HepG2 (cell line): ENCODE measurements around the gene SLC23A2. TPM values are rescaled to one million over a fixed set of nuclear protein-coding genes. Genes with fewer than 3 reads are reported as not detected.

ENCODE experiments used
- ARID3A ChIP-seq: IDR thresholded peaks from 2 replicates; pipeline ENCODE4 v1.6.1; 2012; ENCODE audit warnings: low read depth, low read length, improper control_type of control experiment
- EHMT2 ChIP-seq: fragments of 200-600 bp; sonication (generic); IDR thresholded peaks from 2 replicates; pipeline ENCODE4 v1.7.0; 2017; ENCODE audit warnings: antibody characterized with exemption, low read depth, low read length, borderline replicate concordance
- FIP1L1 ChIP-seq: fragments of 200-400 bp; formaldehyde crosslinking; IDR thresholded peaks from 2 replicates; pipeline ENCODE4 v1.6.1; 2018; ENCODE audit warnings: low read depth, mild to moderate bottlenecking, low read length, moderate library complexity, borderline replicate concordance; ENCODE audit not compliant: insufficient read depth
- HIVEP1 ChIP-seq: sonication (generic); formaldehyde crosslinking; IDR thresholded peaks from 2 replicates; pipeline ENCODE4 v1.4.0; 2020; ENCODE audit warnings: mild to moderate bottlenecking, missing genetic modification reagents
- MATR3 ChIP-seq: sonication (generic); formaldehyde crosslinking; IDR thresholded peaks from 2 replicates; pipeline ENCODE4 v1.4.0; 2020; ENCODE audit warnings: missing genetic modification reagents
- NFYC ChIP-seq: IDR thresholded peaks from 2 replicates; pipeline ENCODE4 v1.6.1; 2016; ENCODE audit warnings: missing genetic modification reagents, missing compliant biosample characterization
- PLSCR1 ChIP-seq: sonication (generic); formaldehyde crosslinking; IDR thresholded peaks from 2 replicates; pipeline ENCODE4 v1.5.0; 2020; ENCODE audit warnings: missing genetic modification reagents, mild to moderate bottlenecking, borderline replicate concordance
- POLR2AphosphoS5 ChIP-seq: IDR thresholded peaks from 2 replicates; pipeline ENCODE4 v1.6.1; 2012; ENCODE audit warnings: low read depth, low read length
- RFXAP ChIP-seq: sonication (generic); formaldehyde crosslinking; IDR thresholded peaks from 2 replicates; pipeline ENCODE4 v1.4.0; 2020; ENCODE audit warnings: missing genetic modification reagents, borderline replicate concordance
- RXRA ChIP-seq: sonication (generic); formaldehyde crosslinking; IDR thresholded peaks from 2 replicates; pipeline ENCODE4 v1.5.1; 2020; ENCODE audit warnings: missing genetic modification reagents
- SMC3 ChIP-seq: IDR thresholded peaks from 2 replicates; pipeline ENCODE4 v1.6.1; 2011; ENCODE audit warnings: low read length, improper control_type of control experiment
- SUZ12 ChIP-seq: fragments of 150-350 bp; IDR thresholded peaks from 2 replicates; pipeline ENCODE4 v1.6.1; 2014; ENCODE audit warnings: low read depth, low read length
- TCF12 ChIP-seq, 2 experiments: fragments of 450-650 bp in 1 of 2; sonication (generic) in 1 of 2; formaldehyde crosslinking in 1 of 2; IDR thresholded peaks; 2 replicates each; pipeline versions ENCODE4 v1.6.1 to v1.8.0; 2017 to 2022; ENCODE audit warnings: antibody characterized with exemption in 1 of 2, mild to moderate bottlenecking in 1 of 2, missing genetic modification reagents in 1 of 2, moderate library complexity in 1 of 2
- TFE3 ChIP-seq: IDR thresholded peaks from 2 replicates; pipeline ENCODE4 v1.6.1; 2016
- TIGD3 ChIP-seq: sonication (generic); formaldehyde crosslinking; IDR thresholded peaks from 2 replicates; pipeline ENCODE4 v1.5.1; 2020; ENCODE audit warnings: mild to moderate bottlenecking, missing genetic modification reagents, borderline replicate concordance
- UBTF ChIP-seq: sonication (generic); formaldehyde crosslinking; IDR thresholded peaks from 2 replicates; pipeline ENCODE4 v1.4.0; 2020; ENCODE audit warnings: mild to moderate bottlenecking, missing genetic modification reagents
- ZFP37 ChIP-seq: sonication (generic); formaldehyde crosslinking; IDR thresholded peaks from 2 replicates; pipeline ENCODE4 v1.4.0; 2020; ENCODE audit warnings: missing genetic modification reagents, borderline replicate concordance
- ZNF546 ChIP-seq: sonication (generic); formaldehyde crosslinking; conservative IDR thresholded peaks from 2 replicates; pipeline ENCODE4 v1.8.1; 2023; ENCODE audit warnings: mild to moderate bottlenecking, missing genetic modification reagents
- ZNF75D ChIP-seq: sonication (generic); formaldehyde crosslinking; IDR thresholded peaks from 2 replicates; pipeline ENCODE4 v1.8.1; 2023; ENCODE audit warnings: missing genetic modification reagents, mild to moderate bottlenecking, borderline replicate concordance
- polyA plus RNA-seq, 8 experiments: library from polyadenylated mRNA; depleted of rRNA in 3 of 8; stranded (reverse) in 7 of 8; unstranded in 1 of 8; fragments of >200 nt; fragmentation: Illumina TruSeq in 4 of 8; extraction: Trizol in 4 of 8; gene quantifications; 2 replicates each; pipeline versions ENCODE4 v1.2.1 to v1.2.3, GENCODE V29; 2011 to 2016; ENCODE audit warnings: low read depth in 4 of 8, missing spikeins in 1 of 8, mixed read lengths in 1 of 8; ENCODE audit not compliant: insufficient read depth in 1 of 8
- total RNA-seq, 5 experiments: library from RNA; depleted of rRNA; stranded (reverse); fragments of >200 nt; fragmentation: Illumina TruSeq; extraction: Trizol; gene quantifications; 2 replicates each; pipeline ENCODE4 v1.2.3, GENCODE V29; 2016; ENCODE audit warnings: low read depth in 1 of 5

The SLC23A2 gene
- total and polyA plus RNA-seq, 2 of the 13 experiments (the other 11 are each of a cell fraction or from before 2014, with no cell fraction given): 42.2 to 51.2 TPM

GRCh38 chr20:4936851-4937406 is 64.4 kb downstream of the SLC23A2 start (continued):
- 0 out of 2 replicates have a peak, but pooled peaks have one; percentile 61 for TF ChIP-seq ZFP37 (CRISPR knock-in tag)
- peak; percentile 93 for TF ChIP-seq ARID3A
- TF ChIP-seq RFXAP: no peak
- no peak for TF ChIP-seq ZNF75D (CRISPR knock-in tag)
- no peak for TF ChIP-seq EHMT2
- peak; percentile 42; the same call in 1 of the 2 replicates for TF ChIP-seq UBTF (CRISPR knock-in tag)
- TF ChIP-seq RXRA (CRISPR knock-in tag): peak; percentile 83; the same call in 1 of the 2 replicates
- no peak for TF ChIP-seq ZNF546 (CRISPR knock-in tag)
- TF ChIP-seq HIVEP1: no peak
- no peak for TF ChIP-seq SUZ12
- TF ChIP-seq POLR2AphosphoS5: peak; percentile 53; the same call in 1 of the 2 replicates
- TF ChIP-seq SMC3: no peak
- TF ChIP-seq TCF12 (IDR thresholded peaks at IDR 0.05): no peak
- TF ChIP-seq TCF12 (CRISPR knock-in tag; IDR thresholded peaks at IDR 0.05): no peak
- TF ChIP-seq TFE3: 0 out of 2 replicates have a peak, but pooled peaks have one; percentile 15
- no peak for TF ChIP-seq PLSCR1 (CRISPR knock-in tag)
- no peak for TF ChIP-seq FIP1L1
- TF ChIP-seq MATR3: no peak
- TF ChIP-seq NFYC (CRISPR knock-in tag): no peak
- TF ChIP-seq TIGD3 (CRISPR knock-in tag): no peak
